HCT116 (cell line): ENCODE data around the gene CST4. TPM values are rescaled to one million over a fixed set of nuclear protein-coding genes. Genes with fewer than 3 reads are reported as not detected.
"Not testable (repeated sequence)": the region's sequence is repeated elsewhere in the genome, so short reads cannot be mapped to it uniquely, and the experiment has no call there.

Experiments used
- ATAC-seq: fragments of 200-7000 bp; cut with Tn5 transposase; 2 replicates; pipeline ENCODE4 v1.9.1; 2020; ENCODE audit warnings: mild to moderate bottlenecking, moderate library complexity
- BruUV-seq: library from RNA; stranded (reverse); fragments of 400-500 nt; replicated peaks from 2 replicates; lab custom pipeline; 2021; lab: Mats Ljungman, UMichigan
- CTCF ChIA-PET: fragments of 300-600 bp; sonication (Branson Sonifier 250); formaldehyde crosslinking; loops from one replicate; lab custom pipeline; 2021; ENCODE audit warnings: antibody characterized with exemption; lab: Charles Lee
- POLR2A ChIA-PET: fragments of 300-600, 350-600 bp; sonication (Branson Sonifier 250); formaldehyde crosslinking; loops from one replicate; lab custom pipeline; 2021; ENCODE audit warnings: antibody characterized with exemption; lab: Charles Lee
- RAD21 ChIA-PET, 2 experiments: fragments of 300-600 bp; sonication (Branson Sonifier 250); formaldehyde crosslinking; loops; one replicate each; lab custom pipeline; 2023; ENCODE audit warnings: low total read pairs in 2 of 2; ENCODE audit not compliant: uncharacterized antibody in 2 of 2, unreplicated experiment in 2 of 2, low non-redundant PET in 1 of 2; lab: Charles Lee
- DNase-seq: peaks from one replicate; pipeline ENCODE4 v3.0.0-alpha.2; 2010; ENCODE audit warnings: low read depth, low spot score
- H2AFZ ChIP-seq: fragments of 200-600 bp; shearing (Covaris generic), sonication (generic); 2 replicates; pipeline ENCODE4 v1.6.1; 2017; ENCODE audit warnings: low read depth, mixed run types, mixed read lengths, antibody characterized with exemption, low read length; ENCODE audit not compliant: poor library complexity, severe bottlenecking
- H3K27ac ChIP-seq: 2 replicates; pipeline ENCODE4 v1.5.1; 2012; ENCODE audit warnings: low read depth, low read length
- H3K27me3 ChIP-seq: fragments of 200-600 bp; sonication (generic); 2 replicates; pipeline ENCODE4 v1.6.1; 2016; ENCODE audit warnings: mixed run types, low read length, mixed read lengths; ENCODE audit not compliant: insufficient read depth
- H3K36me3 ChIP-seq, 2 experiments: fragments of 200-500 bp in 1 of 2; fragments of 200-600 bp in 1 of 2; sonication (Bioruptor generic) in 1 of 2; sonication (generic) in 1 of 2; 2 replicates each; pipeline versions ENCODE4 v1.5.1 to v1.6.1; 2014 to 2016; ENCODE audit warnings: low read length in 2 of 2, inconsistent platforms in 1 of 2, mixed read lengths in 1 of 2, mixed run types in 1 of 2; ENCODE audit not compliant: insufficient read depth in 2 of 2, control insufficient read depth in 1 of 2
- H3K4me1 ChIP-seq, 2 experiments: fragments of 200-600 bp in 1 of 2; sonication (generic) in 1 of 2; 2 replicates each; pipeline versions ENCODE4 v1.5.1 to v1.6.1; 2012 to 2017; ENCODE audit warnings: low read length in 2 of 2, inconsistent platforms in 1 of 2, mild to moderate bottlenecking in 1 of 2, mixed read lengths in 1 of 2, mixed run types in 1 of 2, moderate library complexity in 1 of 2; ENCODE audit not compliant: insufficient read depth in 2 of 2, control insufficient read depth in 1 of 2
- H3K4me2 ChIP-seq: fragments of 200-600 bp; sonication (generic); 2 replicates; pipeline ENCODE4 v1.6.1; 2017; ENCODE audit warnings: mixed run types, low read length, mixed read lengths
- H3K4me3 ChIP-seq, 2 experiments: fragments of 200-600 bp in 1 of 2; sonication (generic) in 1 of 2; replicated peaks in 1 of 2; 2 replicates each; pipeline ENCODE4 v1.5.1; 2011 to 2016; ENCODE audit warnings: low read length in 2 of 2, control low read depth in 1 of 2, low read depth in 1 of 2, mild to moderate bottlenecking in 1 of 2, mixed read lengths in 1 of 2, mixed run types in 1 of 2
- H3K79me2 ChIP-seq: fragments of 200-600 bp; sonication (generic); 2 replicates; pipeline ENCODE4 v1.6.1; 2017; ENCODE audit warnings: mild to moderate bottlenecking, mixed run types, low read length, moderate library complexity, mixed read lengths; ENCODE audit not compliant: insufficient read depth
- H3K9ac ChIP-seq: fragments of 200-600 bp; sonication (generic); 2 replicates; pipeline ENCODE4 v1.6.1; 2016; ENCODE audit warnings: low read length, mixed read lengths
- H3K9me2 ChIP-seq: fragments of 200-600 bp; sonication (generic), shearing (Covaris generic); 2 replicates; pipeline ENCODE4 v1.6.1; 2017; ENCODE audit warnings: mixed run types, mild to moderate bottlenecking, moderate library complexity; ENCODE audit not compliant: insufficient read depth
- H3K9me3 ChIP-seq, 2 experiments: fragments of 200-500 bp in 1 of 2; fragments of 200-600 bp in 1 of 2; sonication (Bioruptor generic) in 1 of 2; sonication (generic) in 1 of 2; 2 replicates each; pipeline ENCODE4 v1.6.1; 2014 to 2017; ENCODE audit warnings: low read length in 2 of 2, mixed read lengths in 2 of 2, inconsistent platforms in 1 of 2, low read depth in 1 of 2, mild to moderate bottlenecking in 1 of 2, mixed run types in 1 of 2, moderate library complexity in 1 of 2; ENCODE audit not compliant: control insufficient read depth in 1 of 2, insufficient read depth in 1 of 2
- H4K20me1 ChIP-seq: fragments of 200-600 bp; sonication (generic), shearing (Covaris generic); 2 replicates; pipeline ENCODE4 v1.6.1; 2017; ENCODE audit warnings: mixed run types, mild to moderate bottlenecking, moderate library complexity; ENCODE audit not compliant: insufficient read depth
- CBX3 ChIP-seq: IDR thresholded peaks from 2 replicates; pipeline ENCODE4 v1.6.1; 2012; ENCODE audit warnings: low read depth
- CEBPB ChIP-seq: IDR thresholded peaks from 2 replicates; pipeline ENCODE4 v1.6.1; 2012; ENCODE audit warnings: low read depth
- EGR1 ChIP-seq: IDR thresholded peaks from 2 replicates; pipeline ENCODE4 v1.6.1; 2012; ENCODE audit warnings: low read depth
- ELF1 ChIP-seq: IDR thresholded peaks from 2 replicates; pipeline ENCODE4 v1.6.1; 2012; ENCODE audit warnings: low read depth, borderline replicate concordance
- POLR2A ChIP-seq: IDR thresholded peaks from 2 replicates; pipeline ENCODE4 v1.7.0; 2011; ENCODE audit warnings: borderline replicate concordance; ENCODE audit not compliant: insufficient read depth, insufficient read length; ENCODE audit errors: extremely low read depth
- POLR2AphosphoS5 ChIP-seq: IDR thresholded peaks from 2 replicates; pipeline ENCODE4 v1.6.1; 2011; ENCODE audit warnings: mild to moderate bottlenecking, low read depth, low read length, moderate library complexity
- SP1 ChIP-seq: IDR thresholded peaks from 2 replicates; pipeline ENCODE4 v1.6.1; 2012; ENCODE audit warnings: low read depth
- ZFX ChIP-seq: fragments of 450-650 bp; IDR thresholded peaks from 2 replicates; pipeline ENCODE4 v1.6.1; 2017
- ZNF274 ChIP-seq: fragments of 200-500 bp; sonication (Bioruptor generic); IDR thresholded peaks from 2 replicates; pipeline ENCODE4 v1.6.1; 2014; ENCODE audit warnings: mild to moderate bottlenecking, low read depth, low read length, inconsistent platforms
- intact Hi-C: fragments of 100-400 bp; cut with micrococcal nuclease; formaldehyde crosslinking; loops from 2 replicates; pipeline ENCODE4 v1.10.0; 2022
- total RNA-seq: library from RNA; stranded (reverse); gene quantifications from one replicate; pipeline ENCODE4 v1.2.1, GENCODE V29; 2021; ENCODE audit not compliant: unreplicated experiment
- TF ChIP-seq, protein P1 (sequence below): IDR thresholded peaks from 2 replicates; pipeline ENCODE4 v1.6.1; 2012
- TF ChIP-seq, protein P2 (sequence below): IDR thresholded peaks from 2 replicates; pipeline ENCODE4 v1.6.1; 2012; ENCODE audit warnings: low read depth

CST4 gene
- total RNA-seq, 1 experiment from 2014 or later: not detected

DNA sequence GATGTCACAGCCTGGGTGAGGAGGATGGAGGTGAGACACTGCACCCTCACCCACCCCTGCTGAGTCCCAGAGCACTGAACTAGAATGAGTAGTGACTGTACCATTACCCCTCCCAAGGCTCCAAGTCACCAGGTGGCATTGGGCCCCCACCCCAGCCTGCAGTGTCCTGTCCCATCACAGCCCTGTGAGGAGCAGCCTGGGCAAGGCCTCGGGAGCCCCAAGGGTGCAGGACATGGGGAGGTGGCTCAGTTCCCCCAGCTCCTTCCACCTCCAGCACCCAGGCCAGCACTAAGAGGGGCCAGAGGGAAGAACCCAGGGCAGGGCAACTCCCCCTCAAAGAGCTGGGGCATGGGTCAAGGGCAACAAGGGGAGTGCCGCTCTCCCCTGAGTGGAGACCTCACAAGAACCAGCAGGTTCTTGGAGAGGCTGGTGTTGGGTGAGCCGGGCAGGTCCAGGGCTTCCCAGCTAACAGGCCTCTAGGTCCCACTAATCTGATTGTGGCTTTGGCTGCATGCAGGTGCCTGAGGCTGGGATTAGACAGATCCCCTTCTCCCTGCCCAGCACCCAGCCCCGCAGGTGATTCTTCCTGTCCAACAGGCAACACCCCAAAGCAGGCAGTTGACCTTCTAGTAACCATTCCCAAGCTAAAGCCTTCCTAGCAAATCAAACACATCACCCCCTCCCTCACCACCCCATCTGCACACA, 2.6 kb downstream of the CST4 start:
- 0 out of 2 replicates have a peak, but pooled peaks cover 4% of the 10 kb centered on the region for H3K27me3 ChIP-seq
- TF ChIP-seq ELF1 (no peak), CBX3 (no peak), ZNF274 (no peak), ZFX (no peak), EGR1 (no peak), SP1 (no peak), CEBPB (no peak), POLR2A (no peak), POLR2AphosphoS5 (no peak)
- TF ChIP-seq, protein P1, sequence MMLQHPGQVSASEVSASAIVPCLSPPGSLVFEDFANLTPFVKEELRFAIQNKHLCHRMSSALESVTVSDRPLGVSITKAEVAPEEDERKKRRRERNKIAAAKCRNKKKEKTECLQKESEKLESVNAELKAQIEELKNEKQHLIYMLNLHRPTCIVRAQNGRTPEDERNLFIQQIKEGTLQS: no peak
- TF ChIP-seq, protein P2, sequence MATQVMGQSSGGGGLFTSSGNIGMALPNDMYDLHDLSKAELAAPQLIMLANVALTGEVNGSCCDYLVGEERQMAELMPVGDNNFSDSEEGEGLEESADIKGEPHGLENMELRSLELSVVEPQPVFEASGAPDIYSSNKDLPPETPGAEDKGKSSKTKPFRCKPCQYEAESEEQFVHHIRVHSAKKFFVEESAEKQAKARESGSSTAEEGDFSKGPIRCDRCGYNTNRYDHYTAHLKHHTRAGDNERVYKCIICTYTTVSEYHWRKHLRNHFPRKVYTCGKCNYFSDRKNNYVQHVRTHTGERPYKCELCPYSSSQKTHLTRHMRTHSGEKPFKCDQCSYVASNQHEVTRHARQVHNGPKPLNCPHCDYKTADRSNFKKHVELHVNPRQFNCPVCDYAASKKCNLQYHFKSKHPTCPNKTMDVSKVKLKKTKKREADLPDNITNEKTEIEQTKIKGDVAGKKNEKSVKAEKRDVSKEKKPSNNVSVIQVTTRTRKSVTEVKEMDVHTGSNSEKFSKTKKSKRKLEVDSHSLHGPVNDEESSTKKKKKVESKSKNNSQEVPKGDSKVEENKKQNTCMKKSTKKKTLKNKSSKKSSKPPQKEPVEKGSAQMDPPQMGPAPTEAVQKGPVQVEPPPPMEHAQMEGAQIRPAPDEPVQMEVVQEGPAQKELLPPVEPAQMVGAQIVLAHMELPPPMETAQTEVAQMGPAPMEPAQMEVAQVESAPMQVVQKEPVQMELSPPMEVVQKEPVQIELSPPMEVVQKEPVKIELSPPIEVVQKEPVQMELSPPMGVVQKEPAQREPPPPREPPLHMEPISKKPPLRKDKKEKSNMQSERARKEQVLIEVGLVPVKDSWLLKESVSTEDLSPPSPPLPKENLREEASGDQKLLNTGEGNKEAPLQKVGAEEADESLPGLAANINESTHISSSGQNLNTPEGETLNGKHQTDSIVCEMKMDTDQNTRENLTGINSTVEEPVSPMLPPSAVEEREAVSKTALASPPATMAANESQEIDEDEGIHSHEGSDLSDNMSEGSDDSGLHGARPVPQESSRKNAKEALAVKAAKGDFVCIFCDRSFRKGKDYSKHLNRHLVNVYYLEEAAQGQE: no peak
- ATAC-seq (no peak), DNase-seq (no peak)
- H3K79me2 ChIP-seq: no peaks in the 10 kb centered on the region
- H4K20me1 ChIP-seq: no peaks in the 10 kb centered on the region
- POLR2A ChIA-PET: no interaction called here
- H3K9me3 ChIP-seq: no peaks in the 10 kb centered on the region
- no TSS peak for BruUV-seq
- H3K9me2 ChIP-seq: no peaks in the 10 kb centered on the region
- intact Hi-C loops: no loop called here
- H2AFZ ChIP-seq: no peak overlapping the region
- H3K4me2 ChIP-seq: no peak overlapping the region
- H3K4me1 ChIP-seq: no peaks in the 10 kb centered on the region
- RAD21 ChIA-PET: no interaction called here
- H3K27ac ChIP-seq: no peak overlapping the region
- CTCF ChIA-PET: no interaction called here
- H3K9ac ChIP-seq: no peak overlapping the region
- H3K36me3 ChIP-seq: no peaks in the 10 kb centered on the region
- H3K4me3 ChIP-seq: no peak overlapping the region

DNA sequence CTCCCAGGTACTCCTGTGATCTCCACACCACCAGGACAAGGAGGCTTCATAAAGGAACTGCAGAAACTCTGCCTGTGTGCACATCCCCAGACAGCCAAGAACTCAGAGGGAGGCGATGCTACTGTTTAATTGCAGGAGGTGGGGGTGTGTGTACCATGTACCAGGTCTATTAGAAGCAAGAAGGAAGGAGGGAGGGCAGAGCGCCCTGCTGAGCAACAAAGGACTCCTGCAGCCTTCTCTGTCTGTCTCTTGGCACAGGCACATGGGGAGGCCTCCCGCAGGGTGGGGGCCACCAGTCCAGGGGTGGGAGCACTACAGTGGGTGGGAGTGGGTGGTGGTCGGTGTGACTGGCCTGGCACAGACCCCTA, 3.3 kb downstream of the CST4 start:
- H3K9me2 ChIP-seq, H3K27me3 ChIP-seq, POLR2A ChIA-PET, H4K20me1 ChIP-seq, H3K4me3 ChIP-seq, H3K36me3 ChIP-seq, H3K4me1 ChIP-seq, H3K79me2 ChIP-seq, H3K4me2 ChIP-seq, DNase-seq, H3K9ac ChIP-seq, ATAC-seq, intact Hi-C loops, H3K27ac ChIP-seq, RAD21 ChIA-PET, H2AFZ ChIP-seq, CTCF ChIA-PET, BruUV-seq, H3K9me3 ChIP-seq: not testable (repeated sequence)
